NCI-H345 (cell line): Measurements from ENCODE around the gene NPIPA7.
"Not testable (repeated sequence)": the region's sequence is repeated elsewhere in the genome, so short reads cannot be mapped to it uniquely, and the experiment has no call there.

Experiments used
- DNase-seq: peaks from one replicate; lab custom pipeline; 2025; lab: John Stamatoyannopoulos, UW

NPIPA7 gene

GRCh38 chr16:16378840-16379239, at the start of gene NPIPA7:
Gene NPIPA7, plus strand, starts transcription at chr16:16379140. Its CDS starts 105 bp downstream, at chr16:16379245.
- DNase-seq: not testable (repeated sequence)

GRCh38 chr16:16331466-16331865, 47.5 kb upstream of the NPIPA7 start:
- DNase-seq: not testable (repeated sequence)

GRCh38 chr16:16357556-16357955, 21.4 kb upstream of the NPIPA7 start:
- DNase-seq: not testable (repeated sequence)

GRCh38 chr16:16358539-16359240, 20.2 kb upstream of the NPIPA7 start:
- not testable (repeated sequence) for DNase-seq

- not testable (repeated sequence) for DNase-seq
These were observed 15.3 kb upstream of the NPIPA7 start for GRCh38 chr16:16363595-16363994.

GRCh38 chr16:16364100-16364499, 14.8 kb upstream of the NPIPA7 start:
- not testable (repeated sequence) for DNase-seq

- not testable (repeated sequence) for DNase-seq
These were observed 14.2 kb upstream of the NPIPA7 start for GRCh38 chr16:16364701-16365100.

GRCh38 chr16:16365319-16365718, 13.6 kb upstream of the NPIPA7 start:
- DNase-seq: not testable (repeated sequence)

- not testable (repeated sequence) for DNase-seq
These were observed 13.1 kb upstream of the NPIPA7 start for GRCh38 chr16:16365851-16366250.

GRCh38 chr16:16366552-16367284, 12.2 kb upstream of the NPIPA7 start:
- not testable (repeated sequence) for DNase-seq

- not testable (repeated sequence) for DNase-seq
These were observed 11.7 kb upstream of the NPIPA7 start for GRCh38 chr16:16367285-16367628.

GRCh38 chr16:16369081-16369856, 9.7 kb upstream of the NPIPA7 start:
- DNase-seq: not testable (repeated sequence)

GRCh38 chr16:16371136-16371735, 7.7 kb upstream of the NPIPA7 start:
- DNase-seq: not testable (repeated sequence)

GRCh38 chr16:16374192-16374591, 4.7 kb upstream of the NPIPA7 start:
- not testable (repeated sequence) for DNase-seq

GRCh38 chr16:16399685-16400084, 20.7 kb downstream of the NPIPA7 start:
- DNase-seq: not testable (repeated sequence)

- DNase-seq: not testable (repeated sequence)
These were observed 23.4 kb downstream of the NPIPA7 start for GRCh38 chr16:16402333-16402732.

- not testable (repeated sequence) for DNase-seq
These were observed 25.3 kb downstream of the NPIPA7 start for GRCh38 chr16:16404283-16404682.

- not testable (repeated sequence) for DNase-seq
These were observed 26.5 kb downstream of the NPIPA7 start for GRCh38 chr16:16405421-16405820.

GRCh38 chr16:16408430-16408829, 29.5 kb downstream of the NPIPA7 start:
- not testable (repeated sequence) for DNase-seq

- DNase-seq: not testable (repeated sequence)
These were observed 34.8 kb downstream of the NPIPA7 start for GRCh38 chr16:16413773-16414172.

- not testable (repeated sequence) for DNase-seq
These were observed 38.1 kb downstream of the NPIPA7 start for GRCh38 chr16:16417071-16417470.
